HEK293T (cell line): ENCODE results near the gene SPACA6.

Experiments used
- ARNT ChIP-seq: fragments of 450-650 bp; IDR thresholded peaks from 2 replicates; pipeline ENCODE4 v1.6.1; 2017; ENCODE audit warnings: mild to moderate bottlenecking
- BHLHE40 ChIP-seq: fragments of 450-650 bp; IDR thresholded peaks from 2 replicates; pipeline ENCODE4 v1.6.1; 2016; ENCODE audit warnings: mild to moderate bottlenecking, moderate library complexity, borderline replicate concordance
- FOXK2 ChIP-seq: fragments of 450-650 bp; IDR thresholded peaks from 2 replicates; pipeline ENCODE4 v1.6.1; 2016; ENCODE audit warnings: mild to moderate bottlenecking
- FOXM1 ChIP-seq: fragments of 450-650 bp; IDR thresholded peaks from 2 replicates; pipeline ENCODE4 v1.6.1; 2017; ENCODE audit warnings: mild to moderate bottlenecking, borderline replicate concordance
- SP1 ChIP-seq: fragments of 450-650 bp; IDR thresholded peaks from 2 replicates; pipeline ENCODE4 v1.6.1; 2017
- TARDBP ChIP-seq: fragments of 450-650 bp; IDR thresholded peaks from 2 replicates; pipeline ENCODE4 v1.6.1; 2016

GRCh38 chr19:51692468-51692867 is 662 bp upstream of the SPACA6 start:
- TF ChIP-seq FOXM1 = no peak
- no peak for TF ChIP-seq SP1
- no peak for TF ChIP-seq ARNT
- TF ChIP-seq BHLHE40 = no peak
- TF ChIP-seq TARDBP = no peak
- TF ChIP-seq FOXK2 = no peak
